PC-9 (cell line): ENCODE measurements around the gene CD99L2.

Experiments used
- CTCF ChIP-seq: fragments of 200-600 bp; sonication (generic); conservative IDR thresholded peaks from 2 replicates; pipeline ENCODE4 v1.6.1; 2017; ENCODE audit warnings: mixed run types, antibody characterized with exemption, mild to moderate bottlenecking, moderate library complexity
- EZH2 ChIP-seq: fragments of 200-600 bp; sonication (generic); IDR thresholded peaks from 2 replicates; pipeline ENCODE4 v1.8.0; 2017; ENCODE audit warnings: antibody characterized with exemption, low read depth

- TF ChIP-seq EZH2 (no peak), CTCF (no peak)
Observed at GRCh38 chrX:150833454-150834056, 64.9 kb downstream of the CD99L2 start.
